ENCODE measurements around the gene GPATCH8. TPM values are rescaled to one million over a fixed set of nuclear protein-coding genes. Genes with fewer than 3 reads are reported as not detected.

GPATCH8 gene
- total and polyA plus RNA-seq, 9 of the 15 experiments (the other 6 are each of a cell fraction or from before 2014, with no cell fraction given), result 10.6 to 29.6 (median 13.2) TPM

- TF ChIP-seq, protein P1, sequence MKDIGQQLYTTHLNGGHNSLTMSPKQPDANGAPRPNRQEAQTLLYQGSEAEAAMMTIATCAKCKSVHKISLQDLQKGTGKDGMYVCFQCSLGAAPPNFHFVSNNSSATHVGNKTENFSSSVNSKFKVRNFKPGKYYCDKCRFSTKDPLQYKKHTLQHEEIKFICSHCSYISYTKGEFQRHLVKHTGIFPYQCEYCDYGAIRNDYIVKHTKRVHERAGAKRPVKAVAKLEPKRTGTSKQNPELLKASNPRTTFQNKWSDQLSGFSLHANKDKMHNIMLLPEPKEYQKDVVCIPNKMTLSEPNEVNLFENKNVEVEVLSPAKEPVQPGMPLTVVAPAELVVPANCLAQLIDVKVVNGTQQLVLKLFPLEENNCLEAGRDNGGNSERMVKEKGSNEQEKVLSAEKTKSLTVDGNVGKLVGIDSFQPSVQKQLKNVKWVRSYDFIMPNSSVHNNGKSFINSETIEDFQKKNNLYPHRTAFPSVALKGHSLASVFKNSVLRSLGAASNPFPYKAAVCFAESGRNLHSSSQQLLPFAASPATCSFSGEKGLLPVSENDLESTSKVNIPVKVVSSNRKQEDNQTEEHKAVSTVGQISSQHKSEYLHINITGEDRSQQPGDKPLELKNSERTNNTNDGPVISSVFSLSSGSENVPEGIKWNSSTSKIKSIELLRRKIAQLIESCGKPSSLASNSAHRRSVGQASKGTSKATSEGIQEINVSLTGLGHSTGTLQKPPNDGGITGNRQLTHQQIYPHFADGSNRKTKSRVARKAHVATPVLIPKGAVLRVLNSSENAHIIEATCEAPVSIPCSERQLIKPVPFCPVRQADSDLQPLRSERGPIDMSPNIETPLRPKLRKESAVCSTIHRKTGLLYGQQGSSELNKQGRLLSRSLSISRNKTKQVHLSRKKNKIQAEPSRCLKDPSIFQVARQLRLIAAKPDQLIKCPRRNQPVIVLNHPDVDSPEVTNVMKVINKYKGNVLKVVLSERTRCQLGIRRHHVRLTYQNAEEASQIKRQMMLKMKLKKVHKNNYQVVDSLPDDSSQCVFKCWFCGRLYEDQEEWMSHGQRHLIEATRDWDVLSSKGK (CRISPR knock-in tag; IDR thresholded peaks at IDR 0.05), result no peak
- TF ChIP-seq, protein P2, sequence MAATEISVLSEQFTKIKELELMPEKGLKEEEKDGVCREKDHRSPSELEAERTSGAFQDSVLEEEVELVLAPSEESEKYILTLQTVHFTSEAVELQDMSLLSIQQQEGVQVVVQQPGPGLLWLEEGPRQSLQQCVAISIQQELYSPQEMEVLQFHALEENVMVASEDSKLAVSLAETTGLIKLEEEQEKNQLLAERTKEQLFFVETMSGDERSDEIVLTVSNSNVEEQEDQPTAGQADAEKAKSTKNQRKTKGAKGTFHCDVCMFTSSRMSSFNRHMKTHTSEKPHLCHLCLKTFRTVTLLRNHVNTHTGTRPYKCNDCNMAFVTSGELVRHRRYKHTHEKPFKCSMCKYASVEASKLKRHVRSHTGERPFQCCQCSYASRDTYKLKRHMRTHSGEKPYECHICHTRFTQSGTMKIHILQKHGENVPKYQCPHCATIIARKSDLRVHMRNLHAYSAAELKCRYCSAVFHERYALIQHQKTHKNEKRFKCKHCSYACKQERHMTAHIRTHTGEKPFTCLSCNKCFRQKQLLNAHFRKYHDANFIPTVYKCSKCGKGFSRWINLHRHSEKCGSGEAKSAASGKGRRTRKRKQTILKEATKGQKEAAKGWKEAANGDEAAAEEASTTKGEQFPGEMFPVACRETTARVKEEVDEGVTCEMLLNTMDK (IDR thresholded peaks at IDR 0.05; ENCODE audit: borderline replicate concordance, insufficient read depth, low read depth, low read length, poor library complexity, severe bottlenecking), result peak; percentile 44
- TF ChIP-seq, protein P3, sequence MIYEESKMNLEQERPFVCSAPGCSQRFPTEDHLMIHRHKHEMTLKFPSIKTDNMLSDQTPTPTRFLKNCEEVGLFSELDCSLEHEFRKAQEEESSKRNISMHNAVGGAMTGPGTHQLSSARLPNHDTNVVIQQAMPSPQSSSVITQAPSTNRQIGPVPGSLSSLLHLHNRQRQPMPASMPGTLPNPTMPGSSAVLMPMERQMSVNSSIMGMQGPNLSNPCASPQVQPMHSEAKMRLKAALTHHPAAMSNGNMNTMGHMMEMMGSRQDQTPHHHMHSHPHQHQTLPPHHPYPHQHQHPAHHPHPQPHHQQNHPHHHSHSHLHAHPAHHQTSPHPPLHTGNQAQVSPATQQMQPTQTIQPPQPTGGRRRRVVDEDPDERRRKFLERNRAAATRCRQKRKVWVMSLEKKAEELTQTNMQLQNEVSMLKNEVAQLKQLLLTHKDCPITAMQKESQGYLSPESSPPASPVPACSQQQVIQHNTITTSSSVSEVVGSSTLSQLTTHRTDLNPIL (CRISPR knock-in tag; IDR thresholded peaks at IDR 0.05), result no peak
- TF ChIP-seq POLR2G (IDR thresholded peaks at IDR 0.05; ENCODE audit: low read depth, low read length), result peak; percentile 12; the same call in 1 of the 2 replicates
- TF ChIP-seq, protein P4, sequence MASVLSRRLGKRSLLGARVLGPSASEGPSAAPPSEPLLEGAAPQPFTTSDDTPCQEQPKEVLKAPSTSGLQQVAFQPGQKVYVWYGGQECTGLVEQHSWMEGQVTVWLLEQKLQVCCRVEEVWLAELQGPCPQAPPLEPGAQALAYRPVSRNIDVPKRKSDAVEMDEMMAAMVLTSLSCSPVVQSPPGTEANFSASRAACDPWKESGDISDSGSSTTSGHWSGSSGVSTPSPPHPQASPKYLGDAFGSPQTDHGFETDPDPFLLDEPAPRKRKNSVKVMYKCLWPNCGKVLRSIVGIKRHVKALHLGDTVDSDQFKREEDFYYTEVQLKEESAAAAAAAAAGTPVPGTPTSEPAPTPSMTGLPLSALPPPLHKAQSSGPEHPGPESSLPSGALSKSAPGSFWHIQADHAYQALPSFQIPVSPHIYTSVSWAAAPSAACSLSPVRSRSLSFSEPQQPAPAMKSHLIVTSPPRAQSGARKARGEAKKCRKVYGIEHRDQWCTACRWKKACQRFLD (CRISPR knock-in tag; IDR thresholded peaks at IDR 0.05), result no peak
- no peak for TF ChIP-seq ZNF134 (CRISPR knock-in tag; conservative IDR thresholded peaks at IDR 0.05)
- TF ChIP-seq ZNF592 (IDR thresholded peaks at IDR 0.05), result no peak
Measured at GRCh38 chr17:44354582-44355561, 148.3 kb downstream of the GPATCH8 start (continued).

Measured in K562 (cell line).